ENCODE data around the gene PRKCSH.

Gene PRKCSH

DNA sequence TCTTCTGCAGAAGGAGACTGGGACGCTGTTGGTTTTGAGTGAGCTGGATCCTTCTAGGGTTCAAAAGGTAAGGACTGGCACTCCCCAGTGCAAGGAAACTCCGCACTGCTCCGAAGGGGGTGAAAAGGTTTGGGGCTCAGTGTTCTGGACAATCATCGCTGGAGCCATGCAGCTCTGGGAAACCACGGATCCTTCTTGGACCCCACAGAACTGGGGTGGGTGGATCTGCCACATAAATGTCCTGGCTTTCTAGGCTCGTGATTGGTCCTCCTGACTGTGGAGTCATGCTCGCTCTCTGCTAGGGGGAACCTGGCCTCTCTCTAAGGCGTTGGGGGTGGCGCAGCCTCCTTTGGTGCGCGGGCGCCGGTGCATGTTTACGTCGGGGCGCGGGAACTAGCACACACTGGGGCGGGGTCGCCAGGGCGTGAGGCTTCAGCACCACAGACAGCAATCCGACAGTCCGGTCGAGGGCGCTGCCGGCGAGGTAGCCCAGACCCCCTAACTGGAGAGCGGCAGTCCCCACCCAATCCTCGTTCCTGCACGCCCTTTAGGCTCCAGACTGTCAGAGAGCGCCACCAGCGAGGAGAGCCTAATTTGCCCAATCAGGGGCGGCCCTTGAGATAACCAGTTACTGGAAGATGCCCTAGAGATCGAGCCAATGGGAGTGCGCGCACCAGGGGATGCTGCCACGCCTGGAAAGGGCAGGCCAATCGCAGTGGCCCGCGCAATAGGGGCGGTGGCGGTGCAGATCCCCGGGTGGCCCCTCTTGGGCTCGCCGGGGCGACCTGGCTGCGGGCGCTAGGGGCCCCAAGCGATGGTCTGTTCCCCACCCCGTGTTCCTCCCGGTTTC is 46.3 kb downstream of the PRKCSH start (continued):
- TF ChIP-seq ZNF670 (tag by site-specific recombination; IDR thresholded peaks at IDR 0.05; ENCODE audit: low read depth) = no peak
- no peak for TF ChIP-seq REPIN1 (tag by site-specific recombination; IDR thresholded peaks at IDR 0.05; ENCODE audit: low read depth)
- no peak for TF ChIP-seq ZNF302 (tag by site-specific recombination; IDR thresholded peaks at IDR 0.05; ENCODE audit: low read depth)
- TF ChIP-seq TCF7L2 (IDR thresholded peaks at IDR 0.05; ENCODE audit: borderline replicate concordance, low read depth, low read length) = no peak
- TF ChIP-seq ZNF37A (tag by site-specific recombination; IDR thresholded peaks at IDR 0.05) = no peak
- TF ChIP-seq ZNF175 (tag by site-specific recombination; IDR thresholded peaks at IDR 0.05) = no peak
- TF ChIP-seq ZNF10 (tag by site-specific recombination; IDR thresholded peaks at IDR 0.05) = 0 out of 2 replicates have a peak, but pooled peaks have one; percentile 9
- TF ChIP-seq ZNF830 (tag by site-specific recombination; IDR thresholded peaks at IDR 0.05; ENCODE audit: low read depth) = no peak
- no peak for TF ChIP-seq ZNF335 (tag by site-specific recombination; conservative IDR thresholded peaks at IDR 0.05)
- TF ChIP-seq ZNF184 (tag by site-specific recombination; IDR thresholded peaks at IDR 0.05) = no peak
- no peak for TF ChIP-seq ZNF571 (tag by site-specific recombination; IDR thresholded peaks at IDR 0.05)
- TF ChIP-seq ZNF580 (tag by site-specific recombination; IDR thresholded peaks at IDR 0.05) = no peak
- no peak for TF ChIP-seq ZNF274 (IDR thresholded peaks at IDR 0.05; ENCODE audit: low read length)
- no peak for TF ChIP-seq ZNF274 (tag by site-specific recombination; IDR thresholded peaks at IDR 0.05; ENCODE audit: borderline replicate concordance)
- TF ChIP-seq ZNF292 (tag by site-specific recombination; IDR thresholded peaks at IDR 0.05; ENCODE audit: borderline replicate concordance, low read depth) = no peak
- TF ChIP-seq KLF7 (tag by site-specific recombination; IDR thresholded peaks at IDR 0.05; ENCODE audit: borderline replicate concordance) = peak; percentile 52; the same call in 1 of the 2 replicates
- TF ChIP-seq, protein P1, sequence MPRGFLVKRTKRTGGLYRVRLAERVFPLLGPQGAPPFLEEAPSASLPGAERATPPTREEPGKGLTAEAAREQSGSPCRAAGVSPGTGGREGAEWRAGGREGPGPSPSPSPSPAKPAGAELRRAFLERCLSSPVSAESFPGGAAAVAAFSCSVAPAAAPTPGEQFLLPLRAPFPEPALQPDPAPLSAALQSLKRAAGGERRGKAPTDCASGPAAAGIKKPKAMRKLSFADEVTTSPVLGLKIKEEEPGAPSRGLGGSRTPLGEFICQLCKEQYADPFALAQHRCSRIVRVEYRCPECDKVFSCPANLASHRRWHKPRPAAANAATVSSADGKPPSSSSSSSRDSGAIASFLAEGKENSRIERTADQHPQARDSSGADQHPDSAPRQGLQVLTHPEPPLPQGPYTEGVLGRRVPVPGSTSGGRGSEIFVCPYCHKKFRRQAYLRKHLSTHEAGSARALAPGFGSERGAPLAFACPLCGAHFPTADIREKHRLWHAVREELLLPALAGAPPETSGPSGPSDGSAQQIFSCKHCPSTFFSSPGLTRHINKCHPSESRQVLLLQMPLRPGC (tag by site-specific recombination; IDR thresholded peaks at IDR 0.05) = 0 out of 2 replicates have a peak, but pooled peaks have one; percentile 17
- no peak for TF ChIP-seq ZFP41 (tag by site-specific recombination; IDR thresholded peaks at IDR 0.05; ENCODE audit: borderline replicate concordance)
- peak; percentile 100 for TF ChIP-seq ZBTB20 (tag by site-specific recombination; IDR thresholded peaks at IDR 0.05)
- TF ChIP-seq, protein P2, sequence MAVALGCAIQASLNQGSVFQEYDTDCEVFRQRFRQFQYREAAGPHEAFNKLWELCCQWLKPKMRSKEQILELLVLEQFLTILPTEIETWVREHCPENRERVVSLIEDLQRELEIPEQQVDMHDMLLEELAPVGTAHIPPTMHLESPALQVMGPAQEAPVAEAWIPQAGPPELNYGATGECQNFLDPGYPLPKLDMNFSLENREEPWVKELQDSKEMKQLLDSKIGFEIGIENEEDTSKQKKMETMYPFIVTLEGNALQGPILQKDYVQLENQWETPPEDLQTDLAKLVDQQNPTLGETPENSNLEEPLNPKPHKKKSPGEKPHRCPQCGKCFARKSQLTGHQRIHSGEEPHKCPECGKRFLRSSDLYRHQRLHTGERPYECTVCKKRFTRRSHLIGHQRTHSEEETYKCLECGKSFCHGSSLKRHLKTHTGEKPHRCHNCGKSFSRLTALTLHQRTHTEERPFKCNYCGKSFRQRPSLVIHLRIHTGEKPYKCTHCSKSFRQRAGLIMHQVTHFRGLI (tag by site-specific recombination; IDR thresholded peaks at IDR 0.05) = no peak
- TF ChIP-seq HOXD13 (CRISPR knock-in tag; IDR thresholded peaks at IDR 0.05; ENCODE audit: borderline replicate concordance) = no peak
- TF ChIP-seq ZNF600 (tag by site-specific recombination; IDR thresholded peaks at IDR 0.05) = peak; percentile 76
- peak; percentile 98 for TF ChIP-seq ZNF777 (tag by site-specific recombination; IDR thresholded peaks at IDR 0.05; ENCODE audit: borderline replicate concordance)
- no peak for TF ChIP-seq PATZ1 (tag by site-specific recombination; IDR thresholded peaks at IDR 0.05)
- TF ChIP-seq, protein P3, sequence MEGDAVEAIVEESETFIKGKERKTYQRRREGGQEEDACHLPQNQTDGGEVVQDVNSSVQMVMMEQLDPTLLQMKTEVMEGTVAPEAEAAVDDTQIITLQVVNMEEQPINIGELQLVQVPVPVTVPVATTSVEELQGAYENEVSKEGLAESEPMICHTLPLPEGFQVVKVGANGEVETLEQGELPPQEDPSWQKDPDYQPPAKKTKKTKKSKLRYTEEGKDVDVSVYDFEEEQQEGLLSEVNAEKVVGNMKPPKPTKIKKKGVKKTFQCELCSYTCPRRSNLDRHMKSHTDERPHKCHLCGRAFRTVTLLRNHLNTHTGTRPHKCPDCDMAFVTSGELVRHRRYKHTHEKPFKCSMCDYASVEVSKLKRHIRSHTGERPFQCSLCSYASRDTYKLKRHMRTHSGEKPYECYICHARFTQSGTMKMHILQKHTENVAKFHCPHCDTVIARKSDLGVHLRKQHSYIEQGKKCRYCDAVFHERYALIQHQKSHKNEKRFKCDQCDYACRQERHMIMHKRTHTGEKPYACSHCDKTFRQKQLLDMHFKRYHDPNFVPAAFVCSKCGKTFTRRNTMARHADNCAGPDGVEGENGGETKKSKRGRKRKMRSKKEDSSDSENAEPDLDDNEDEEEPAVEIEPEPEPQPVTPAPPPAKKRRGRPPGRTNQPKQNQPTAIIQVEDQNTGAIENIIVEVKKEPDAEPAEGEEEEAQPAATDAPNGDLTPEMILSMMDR (tag by site-specific recombination; IDR thresholded peaks at IDR 0.05) = peak; percentile 71
- TF ChIP-seq ZSCAN23 (tag by site-specific recombination; IDR thresholded peaks at IDR 0.05) = no peak
- no peak for TF ChIP-seq ZNF416 (tag by site-specific recombination; IDR thresholded peaks at IDR 0.05)
- TF ChIP-seq EGR2 (tag by site-specific recombination; IDR thresholded peaks at IDR 0.05; ENCODE audit: low read depth) = no peak
- TF ChIP-seq ZNF747 (tag by site-specific recombination; IDR thresholded peaks at IDR 0.05) = no peak
- peak; percentile 20 for TF ChIP-seq KLF9 (tag by site-specific recombination; IDR thresholded peaks at IDR 0.05; ENCODE audit: low read depth)
- TF ChIP-seq KLF1 (tag by site-specific recombination; IDR thresholded peaks at IDR 0.05) = peak; percentile 85
